ENCODE data around the gene KCNT1.

KCNT1 gene

DNA sequence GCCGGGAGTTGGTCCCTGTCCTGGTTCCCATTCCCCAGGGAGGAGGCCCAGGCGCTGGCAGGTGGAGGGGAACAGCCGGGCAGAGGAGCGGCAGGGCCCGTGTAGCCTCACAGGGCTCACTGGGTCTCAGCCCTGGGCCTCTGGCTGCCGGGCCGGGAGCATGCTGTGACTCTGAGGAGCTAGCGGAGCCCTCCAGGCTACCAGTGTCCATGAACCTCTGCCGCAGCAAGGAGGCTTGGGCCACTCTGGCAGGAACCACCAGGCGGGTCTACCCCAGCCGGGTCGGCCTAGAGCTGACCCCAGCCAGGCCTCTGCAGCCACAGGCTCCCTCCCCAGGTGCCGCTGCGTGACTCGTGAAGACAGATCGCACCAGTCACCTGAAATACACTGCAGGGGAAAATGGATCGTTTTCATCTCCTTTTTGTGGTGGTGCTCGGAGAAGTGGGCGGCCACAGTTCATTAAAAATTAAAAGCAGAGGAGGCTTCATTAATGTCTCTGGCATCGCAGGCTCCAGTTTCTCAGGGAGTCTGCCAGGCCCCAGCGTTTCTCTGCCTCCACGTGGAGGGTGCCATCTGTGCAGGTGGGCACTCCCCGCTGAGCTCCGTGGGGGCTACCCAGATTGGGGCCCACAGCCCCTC, 43.8 kb downstream of the KCNT1 start:
- no peak for DNase-seq (ENCODE audit: low read depth, low spot score)

DNA sequence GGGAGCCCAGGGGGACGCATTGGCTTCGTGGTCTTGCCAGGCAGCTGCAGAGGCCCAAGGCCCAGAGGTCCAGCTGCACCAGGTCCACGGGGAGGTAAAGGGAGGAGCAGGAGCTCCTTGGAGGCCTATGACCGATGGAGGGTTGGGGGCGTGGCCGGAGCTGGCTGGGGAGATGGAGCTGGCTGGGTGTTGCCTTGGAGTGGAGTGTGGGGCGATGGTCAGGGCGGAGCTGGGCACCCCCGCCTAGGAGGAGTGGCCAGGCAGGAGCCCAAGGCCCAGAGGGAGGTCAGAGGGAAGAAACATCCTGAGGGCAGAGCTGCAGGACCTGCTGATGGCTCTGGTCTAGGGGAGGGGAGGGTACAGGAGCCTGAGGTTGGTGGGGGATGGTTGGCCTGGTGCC, 44.6 kb downstream of the KCNT1 start:
- no peak for DNase-seq (ENCODE audit: low read depth, low spot score)

GRCh38 chr9:135747311-135747710, 45.3 kb downstream of the KCNT1 start:
- no peak for DNase-seq (ENCODE audit: low read depth, low spot score)

- DNase-seq (ENCODE audit: low read depth, low spot score): no peak
These were observed 46.7 kb downstream of the KCNT1 start for GRCh38 chr9:135748676-135749075.

DNA sequence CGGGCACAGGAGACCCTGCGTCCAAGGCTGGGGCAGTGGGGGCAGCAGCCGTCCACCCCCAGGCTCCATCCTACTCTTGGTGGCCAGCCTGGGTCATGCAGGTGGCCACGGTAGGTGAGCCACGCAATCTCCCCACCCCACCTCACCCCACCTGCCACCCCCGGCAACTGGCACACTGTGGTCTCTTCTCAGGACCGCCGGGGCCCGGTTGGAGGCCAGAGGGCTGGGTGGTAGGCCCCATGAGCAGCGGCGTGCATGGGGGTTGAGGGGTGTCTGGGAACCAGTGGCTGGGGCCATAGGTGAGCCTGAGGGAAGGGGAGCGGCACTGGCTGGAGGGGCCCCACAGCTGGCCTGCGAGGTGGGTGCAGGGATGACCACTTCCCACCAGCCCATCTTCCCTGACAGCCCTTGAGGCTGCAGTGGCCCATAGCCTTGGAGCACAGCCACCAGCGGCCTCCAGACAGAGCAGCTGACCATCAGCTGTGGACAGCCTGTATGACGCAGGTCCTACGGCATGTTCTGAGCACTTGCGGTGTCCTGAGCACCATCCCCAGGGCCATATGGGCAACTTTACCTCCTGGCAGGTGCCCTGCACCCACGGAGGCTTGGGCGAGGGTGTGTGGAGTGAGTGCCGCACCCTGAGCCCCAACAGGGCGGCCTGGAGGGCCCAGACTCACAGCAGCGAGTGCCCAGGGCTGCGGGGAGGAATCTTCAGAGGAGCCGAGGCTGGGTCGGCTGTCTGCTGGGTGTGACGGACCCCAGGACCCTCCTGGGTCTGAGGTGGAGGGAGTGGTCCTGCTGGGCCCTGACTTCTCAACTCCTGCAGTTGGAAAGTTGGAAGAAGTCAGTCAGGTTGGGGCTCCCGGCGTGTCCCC, 47.4 kb downstream of the KCNT1 start:
- no peak for DNase-seq (ENCODE audit: low read depth, low spot score)

GRCh38 chr9:135750786-135751185, 48.8 kb downstream of the KCNT1 start:
- DNase-seq (ENCODE audit: low read depth, low spot score): no peak

- no peak for DNase-seq (ENCODE audit: low read depth, low spot score)
These were observed 49.5 kb downstream of the KCNT1 start for GRCh38 chr9:135751501-135751900.

GRCh38 chr9:135752281-135753204, 50.6 kb downstream of the KCNT1 start:
- no peak for DNase-seq (ENCODE audit: low read depth, low spot score)

- no peak for DNase-seq (ENCODE audit: low read depth, low spot score)
These were observed 51.6 kb downstream of the KCNT1 start for GRCh38 chr9:135753391-135754105.

DNA sequence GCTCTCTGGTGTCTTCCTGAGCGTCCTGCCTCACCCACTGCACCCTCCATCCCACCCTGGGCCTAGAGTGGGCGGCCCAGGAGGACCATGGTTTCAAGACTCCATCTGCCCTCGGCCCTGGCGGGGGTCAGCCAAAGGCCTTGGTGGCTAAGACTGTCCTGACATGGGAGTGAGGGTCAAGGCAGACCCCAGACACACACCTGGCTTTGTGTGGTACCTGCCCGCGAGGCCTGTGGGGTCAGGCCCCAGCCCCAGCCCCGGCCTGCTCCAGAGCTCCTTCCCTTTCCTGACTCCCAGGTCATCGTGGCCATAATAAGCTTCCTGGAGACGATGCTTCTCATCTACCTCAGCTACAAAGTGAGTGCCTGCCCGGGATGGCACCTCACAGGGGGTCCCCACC, 54.6 kb downstream of the KCNT1 start:
- no peak for DNase-seq (ENCODE audit: low read depth, low spot score)

DNA sequence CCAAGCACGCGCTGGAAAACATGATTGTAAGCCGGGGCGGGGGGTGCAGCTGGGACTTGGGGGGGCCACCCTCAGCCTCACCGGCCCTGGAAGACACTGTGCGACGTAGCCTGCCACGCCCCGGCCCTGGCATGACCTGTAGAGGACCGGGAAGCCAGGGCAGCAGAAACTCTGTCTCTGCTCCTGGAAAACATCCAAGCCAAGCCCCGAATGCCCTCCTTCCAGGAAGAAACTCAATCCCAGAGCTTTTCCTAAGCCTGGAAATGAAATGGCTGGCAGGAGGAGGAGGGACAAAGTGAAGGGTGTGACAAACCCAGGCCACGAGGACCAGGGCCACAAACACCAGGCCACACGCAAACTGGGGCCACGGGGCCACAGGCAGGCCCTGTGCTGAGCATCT, 55.4 kb downstream of the KCNT1 start:
- no peak for DNase-seq (ENCODE audit: low read depth, low spot score)

DNA sequence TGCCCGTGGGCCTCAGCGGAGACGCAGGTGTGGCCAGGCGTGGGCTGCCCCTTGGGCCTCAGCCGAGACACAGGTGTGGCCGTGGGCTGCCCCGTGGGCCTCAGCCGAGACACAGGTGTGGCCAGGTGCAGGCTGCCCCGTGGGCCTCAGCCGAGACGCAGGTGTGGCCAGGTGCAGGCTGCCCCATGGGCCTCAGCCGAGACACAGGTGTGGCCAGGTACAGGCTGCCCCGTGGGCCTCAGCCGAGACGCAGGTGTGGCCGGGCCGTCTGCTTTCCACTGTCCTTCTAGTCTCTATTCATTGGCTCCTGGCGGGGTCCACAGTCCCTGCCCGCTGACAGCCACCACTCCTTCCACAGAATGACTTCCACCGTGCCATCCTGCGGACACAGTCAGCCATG, 56.1 kb downstream of the KCNT1 start:
- DNase-seq (ENCODE audit: low read depth, low spot score): no peak

DNA sequence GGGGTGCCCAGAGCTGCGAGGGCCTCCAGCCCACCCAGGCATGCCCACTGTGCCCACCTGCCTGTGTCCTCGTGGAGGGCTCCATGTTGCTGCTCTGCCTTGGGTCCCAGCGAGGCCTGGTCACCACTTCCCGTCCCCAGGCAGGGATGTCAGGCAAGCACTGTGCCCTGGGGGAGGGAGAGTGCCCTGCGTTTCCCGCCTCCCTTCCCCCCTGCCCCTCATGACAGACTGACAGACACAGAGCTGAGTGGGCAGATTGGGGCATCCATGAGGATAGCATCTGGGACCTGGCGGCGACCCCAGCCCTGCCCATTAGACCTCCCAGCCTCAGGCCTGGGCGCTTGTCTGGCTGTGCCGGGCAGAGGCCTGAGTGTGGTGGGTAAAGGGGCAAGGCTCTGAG, 56.9 kb downstream of the KCNT1 start:
- DNase-seq (ENCODE audit: low read depth, low spot score): no peak

- no peak for DNase-seq (ENCODE audit: low read depth, low spot score)
These were observed 57.8 kb downstream of the KCNT1 start for GRCh38 chr9:135759676-135760300.

- DNase-seq (ENCODE audit: low read depth, low spot score): no peak
These were observed 58.5 kb downstream of the KCNT1 start for GRCh38 chr9:135760465-135760864.

GRCh38 chr9:135761150-135761844, 59.3 kb downstream of the KCNT1 start:
- no peak for DNase-seq (ENCODE audit: low read depth, low spot score)

DNA sequence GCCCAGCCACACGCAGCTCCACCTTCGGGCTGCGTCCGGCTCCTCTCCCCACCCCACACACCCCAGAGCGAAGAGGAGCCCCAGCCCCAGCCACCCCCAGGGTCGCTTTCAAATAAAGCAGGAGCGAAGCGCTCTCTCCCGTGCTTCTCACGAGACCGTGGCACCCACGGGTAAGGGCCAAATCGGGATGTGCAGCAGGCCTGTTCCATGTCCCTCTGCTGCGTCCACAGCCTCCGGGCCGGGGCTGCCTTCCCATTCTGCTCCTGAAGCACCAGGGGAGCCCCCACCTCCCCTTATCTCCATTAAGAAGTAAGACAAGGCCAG, 59.8 kb downstream of the KCNT1 start:
- DNase-seq (ENCODE audit: low read depth, low spot score): no peak

DNA sequence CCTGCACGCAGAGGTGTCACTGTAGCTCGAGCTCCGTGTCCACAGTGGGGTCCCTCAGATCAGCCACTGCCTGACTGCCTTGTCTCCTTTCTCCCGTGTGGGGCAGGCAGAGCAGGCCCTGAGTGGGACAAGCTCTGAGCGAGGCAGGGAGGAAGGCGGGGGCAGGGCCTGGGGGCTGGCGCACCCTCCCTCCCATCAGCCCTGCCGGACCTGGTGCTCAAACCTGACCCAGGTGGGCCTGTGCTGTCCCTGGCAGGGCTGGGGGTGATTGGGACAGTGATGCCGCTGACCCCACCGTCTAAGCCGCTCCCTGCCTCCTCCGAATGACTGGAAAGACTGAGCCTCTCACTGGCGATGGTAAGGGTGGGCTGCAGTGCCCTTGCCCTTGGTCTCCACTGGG, 60.9 kb downstream of the KCNT1 start:
- no peak for DNase-seq (ENCODE audit: low read depth, low spot score)

- no peak for DNase-seq (ENCODE audit: low read depth, low spot score)
These were observed 61.9 kb downstream of the KCNT1 start for GRCh38 chr9:135763716-135764446.

DNA sequence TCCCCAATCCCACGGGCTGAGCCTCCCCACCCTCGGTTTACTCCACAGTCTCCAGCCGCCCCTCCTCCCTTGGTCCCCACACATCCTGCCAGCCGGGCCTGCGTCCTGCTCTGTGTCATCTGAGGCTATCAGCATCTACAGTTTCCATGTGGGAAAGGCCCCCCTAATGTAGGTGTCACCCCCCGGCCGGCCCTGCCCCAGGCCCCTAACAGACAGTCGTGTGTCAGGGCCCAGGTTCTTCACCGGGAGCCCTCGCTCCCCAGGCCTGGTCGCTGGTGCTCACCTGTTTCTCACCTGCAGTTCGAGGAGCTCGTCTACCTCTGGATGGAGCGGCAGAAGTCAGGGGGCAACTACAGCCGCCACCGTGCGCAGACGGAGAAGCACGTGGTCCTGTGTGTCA, 62.7 kb downstream of the KCNT1 start:
- no peak for DNase-seq (ENCODE audit: low read depth, low spot score)
